ENCODE measurements around the gene PKNOX2. TPM values are rescaled to one million over a fixed set of nuclear protein-coding genes. Genes with fewer than 3 reads are reported as not detected.

PKNOX2 gene
- total and polyA plus RNA-seq, 3 experiments from 2014 or later: not detected

- Histone ChIP-seq H3K27me3 (ENCODE audit: insufficient read depth, low read length, poor library complexity, severe bottlenecking) (no peaks in the 10 kb centered on the region), H3K27ac (ENCODE audit: low read depth, low read length) (no peak overlapping the region), H3K9me3 (ENCODE audit: low read length) (no peaks in the 10 kb centered on the region), H3K4me3 (ENCODE audit: low read length) (no peak overlapping the region), H3K36me3 (ENCODE audit: insufficient read depth, low read length) (no peaks in the 10 kb centered on the region), H3K4me1 (ENCODE audit: insufficient read depth, low read length) (no peaks in the 10 kb centered on the region)
- POLR2A ChIA-PET: no interaction called here
- DNase-seq: no peak
- H3K27ac Mint-ChIP-seq: no peak overlapping the region
- CTCF ChIA-PET: no interaction called here
- peaks cover 7 to 58% of the 10 kb centered on the region in 2 donors for H3K27me3 Mint-ChIP-seq
- H3K4me1 Mint-ChIP-seq: peaks cover 0 to 4% (median 2%) of the 10 kb centered on the region in 3 donors
- H3K9me3 Mint-ChIP-seq: no peaks in the 10 kb centered on the region
- H3K36me3 Mint-ChIP-seq: no peaks in the 10 kb centered on the region
- no peak overlapping the region for H3K4me3 Mint-ChIP-seq
Measured at GRCh38 chr11:125342281-125342930, 177.9 kb downstream of the PKNOX2 start.

GRCh38 chr11:125343086-125343717, 178.7 kb downstream of the PKNOX2 start:
- CTCF ChIA-PET: no interaction called here
- Histone ChIP-seq H3K27me3 (ENCODE audit: insufficient read depth, low read length, poor library complexity, severe bottlenecking) (no peaks in the 10 kb centered on the region), H3K9me3 (ENCODE audit: low read length) (no peaks in the 10 kb centered on the region), H3K36me3 (ENCODE audit: insufficient read depth, low read length) (no peaks in the 10 kb centered on the region), H3K27ac (ENCODE audit: low read depth, low read length) (no peak overlapping the region), H3K4me3 (ENCODE audit: low read length) (no peak overlapping the region), H3K4me1 (ENCODE audit: insufficient read depth, low read length) (no peaks in the 10 kb centered on the region)
- Mint-ChIP-seq H3K36me3 (no peaks in the 10 kb centered on the region), H3K4me1 (peaks cover 0 to 4% (median 2%) of the 10 kb centered on the region in 3 donors), H3K27me3 (peaks cover 5 to 50% of the 10 kb centered on the region in 2 donors), H3K27ac (peak overlapping the region in 1 of 8 donors; percentile 70), H3K9me3 (no peaks in the 10 kb centered on the region), H3K4me3 (no peak overlapping the region)
- POLR2A ChIA-PET: no interaction called here
- DNase-seq: no peak

- CTCF ChIA-PET: interaction anchor here (1.3 kb wide), 1 partner anchor 18 kb away, joined by 3 read pairs; no protein-coding TSS in a partner anchor
- Mint-ChIP-seq H3K9me3 (no peaks in the 10 kb centered on the region), H3K27me3 (peaks cover 3 to 50% of the 10 kb centered on the region in 2 donors), H3K36me3 (no peaks in the 10 kb centered on the region), H3K27ac (no peak overlapping the region), H3K4me1 (peaks cover 0 to 4% (median 2%) of the 10 kb centered on the region in 3 donors), H3K4me3 (no peak overlapping the region)
- no peaks in the 10 kb centered on the region for H3K36me3 ChIP-seq (ENCODE audit: insufficient read depth, low read length)
- H3K4me3 ChIP-seq (ENCODE audit: low read length): no peak overlapping the region
- DNase-seq: no peak
- POLR2A ChIA-PET: no interaction called here
- no peaks in the 10 kb centered on the region for H3K4me1 ChIP-seq (ENCODE audit: insufficient read depth, low read length)
- H3K27ac ChIP-seq (ENCODE audit: low read depth, low read length): no peak overlapping the region
- no peaks in the 10 kb centered on the region for H3K9me3 ChIP-seq (ENCODE audit: low read length)
- no peaks in the 10 kb centered on the region for H3K27me3 ChIP-seq (ENCODE audit: insufficient read depth, low read length, poor library complexity, severe bottlenecking)
Measured at GRCh38 chr11:125343718-125344131, 179.2 kb downstream of the PKNOX2 start.

GRCh38 chr11:125344846-125345420, 180.4 kb downstream of the PKNOX2 start:
- H3K27me3 Mint-ChIP-seq: peaks cover 3 to 43% of the 10 kb centered on the region in 2 donors

GRCh38 chr11:125345421-125346178, 181.0 kb downstream of the PKNOX2 start:
- ChIA-PET POLR2A (no interaction called here), CTCF (interaction anchor here (2.0 kb wide), 1 partner anchor 16 kb away, joined by 9 read pairs; no protein-coding TSS in a partner anchor)
- Histone ChIP-seq H3K9me3 (ENCODE audit: low read length) (no peaks in the 10 kb centered on the region), H3K4me1 (ENCODE audit: insufficient read depth, low read length) (no peaks in the 10 kb centered on the region), H3K27me3 (ENCODE audit: insufficient read depth, low read length, poor library complexity, severe bottlenecking) (no peaks in the 10 kb centered on the region), H3K36me3 (ENCODE audit: insufficient read depth, low read length) (no peaks in the 10 kb centered on the region), H3K4me3 (ENCODE audit: low read length) (no peak overlapping the region), H3K27ac (ENCODE audit: low read depth, low read length) (no peak overlapping the region)
- peak overlapping the region in 1 of 7 donors; percentile 24 for H3K4me3 Mint-ChIP-seq
- H3K27me3 Mint-ChIP-seq: peaks cover 3 to 38% of the 10 kb centered on the region in 2 donors
- no peaks in the 10 kb centered on the region for H3K36me3 Mint-ChIP-seq
- H3K4me1 Mint-ChIP-seq: peaks cover 0 to 7% (median 2%) of the 10 kb centered on the region in 3 donors
- peak overlapping the region in 2 of 8 donors; percentile 14 to 56 for H3K27ac Mint-ChIP-seq
- no peaks in the 10 kb centered on the region for H3K9me3 Mint-ChIP-seq
- DNase-seq: peak in 3 of 5 donors; percentile 8 to 23 (median 9)

More at GRCh38 chr11:125344846-125345420, 180.4 kb downstream of the PKNOX2 start:
- Histone ChIP-seq H3K4me1 (ENCODE audit: insufficient read depth, low read length) (no peaks in the 10 kb centered on the region), H3K36me3 (ENCODE audit: insufficient read depth, low read length) (no peaks in the 10 kb centered on the region), H3K27me3 (ENCODE audit: insufficient read depth, low read length, poor library complexity, severe bottlenecking) (no peaks in the 10 kb centered on the region), H3K27ac (ENCODE audit: low read depth, low read length) (no peak overlapping the region), H3K4me3 (ENCODE audit: low read length) (no peak overlapping the region), H3K9me3 (ENCODE audit: low read length) (no peaks in the 10 kb centered on the region)
- peak overlapping the region in 1 of 8 donors; percentile 14 for H3K27ac Mint-ChIP-seq
- no peaks in the 10 kb centered on the region for H3K36me3 Mint-ChIP-seq
- POLR2A ChIA-PET: no interaction called here
- peaks cover 0 to 7% (median 2%) of the 10 kb centered on the region in 3 donors for H3K4me1 Mint-ChIP-seq
- no peak overlapping the region for H3K4me3 Mint-ChIP-seq
- DNase-seq: no peak
- H3K9me3 Mint-ChIP-seq: no peaks in the 10 kb centered on the region
- CTCF ChIA-PET: interaction anchor here (1.3 to 2.0 kb wide), 2 partner anchors 15 to 19 kb away, joined by 3 to 9 read pairs; no protein-coding TSS in a partner anchor

- H3K9me3 Mint-ChIP-seq: no peaks in the 10 kb centered on the region
- Histone ChIP-seq H3K27ac (ENCODE audit: low read depth, low read length) (no peak overlapping the region), H3K4me1 (ENCODE audit: insufficient read depth, low read length) (no peaks in the 10 kb centered on the region), H3K36me3 (ENCODE audit: insufficient read depth, low read length) (no peaks in the 10 kb centered on the region), H3K27me3 (ENCODE audit: insufficient read depth, low read length, poor library complexity, severe bottlenecking) (no peaks in the 10 kb centered on the region), H3K4me3 (ENCODE audit: low read length) (no peak overlapping the region), H3K9me3 (ENCODE audit: low read length) (no peaks in the 10 kb centered on the region)
- peaks cover 0 to 7% (median 2%) of the 10 kb centered on the region in 3 donors for H3K4me1 Mint-ChIP-seq
- no peak overlapping the region for H3K27ac Mint-ChIP-seq
- H3K4me3 Mint-ChIP-seq: no peak overlapping the region
- H3K36me3 Mint-ChIP-seq: no peaks in the 10 kb centered on the region
- H3K27me3 Mint-ChIP-seq: peaks cover 3 to 38% of the 10 kb centered on the region in 2 donors
- no peak for DNase-seq
- POLR2A ChIA-PET: no interaction called here
- CTCF ChIA-PET: interaction anchor here (1.0 to 2.0 kb wide), 3 partner anchors 16 to 409 kb away, joined by 3 to 9 read pairs (median 4); no protein-coding TSS in a partner anchor
Measured at GRCh38 chr11:125346179-125346530, 181.6 kb downstream of the PKNOX2 start.

- peaks cover 3 to 35% of the 10 kb centered on the region in 2 donors for H3K27me3 Mint-ChIP-seq
- H3K27ac Mint-ChIP-seq: no peak overlapping the region
- POLR2A ChIA-PET: no interaction called here
- Histone ChIP-seq H3K36me3 (ENCODE audit: insufficient read depth, low read length) (no peaks in the 10 kb centered on the region), H3K9me3 (ENCODE audit: low read length) (no peaks in the 10 kb centered on the region), H3K4me3 (ENCODE audit: low read length) (no peak overlapping the region), H3K27me3 (ENCODE audit: insufficient read depth, low read length, poor library complexity, severe bottlenecking) (no peaks in the 10 kb centered on the region), H3K4me1 (ENCODE audit: insufficient read depth, low read length) (no peaks in the 10 kb centered on the region), H3K27ac (ENCODE audit: low read depth, low read length) (no peak overlapping the region)
- H3K4me3 Mint-ChIP-seq: no peak overlapping the region
- peaks cover 0 to 7% (median 2%) of the 10 kb centered on the region in 3 donors for H3K4me1 Mint-ChIP-seq
- no peak for DNase-seq
- H3K36me3 Mint-ChIP-seq: no peaks in the 10 kb centered on the region
- H3K9me3 Mint-ChIP-seq: no peaks in the 10 kb centered on the region
- CTCF ChIA-PET: interaction anchor here (1.0 to 2.0 kb wide), 3 partner anchors 17 to 410 kb away, joined by 3 to 9 read pairs (median 4); no protein-coding TSS in a partner anchor
Measured at GRCh38 chr11:125346565-125347260, 182.2 kb downstream of the PKNOX2 start.
